ENCODE results near the gene HCFC2.
"Not testable (repeated sequence)": the region's sequence is repeated elsewhere in the genome, so short reads cannot be mapped to it uniquely, and the experiment has no call there.

The HCFC2 gene

DNA sequence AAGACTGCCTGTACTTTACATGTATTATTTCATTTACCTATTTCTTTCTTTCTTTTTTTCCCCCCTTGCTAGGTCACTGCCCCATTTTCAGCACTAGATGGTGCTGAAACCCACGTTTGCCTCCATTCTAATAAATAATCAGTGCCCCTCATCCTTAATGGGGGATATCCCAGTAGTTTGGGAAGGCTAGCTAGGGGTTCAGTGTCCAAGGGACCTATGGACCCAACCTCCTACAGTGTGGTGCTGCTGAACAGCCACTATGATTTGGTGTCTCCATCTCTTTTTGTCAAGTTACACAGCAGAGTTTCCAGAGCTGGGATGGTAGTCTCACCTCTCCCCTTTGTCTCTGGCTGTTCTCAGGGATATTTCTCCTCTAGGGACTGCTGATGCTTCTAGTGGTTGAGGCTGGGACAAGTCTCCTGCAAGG is 6.5 kb upstream of the HCFC2 start:
- no peak for DNase-seq (ENCODE audit: low read depth in 2 of 2)

DNA sequence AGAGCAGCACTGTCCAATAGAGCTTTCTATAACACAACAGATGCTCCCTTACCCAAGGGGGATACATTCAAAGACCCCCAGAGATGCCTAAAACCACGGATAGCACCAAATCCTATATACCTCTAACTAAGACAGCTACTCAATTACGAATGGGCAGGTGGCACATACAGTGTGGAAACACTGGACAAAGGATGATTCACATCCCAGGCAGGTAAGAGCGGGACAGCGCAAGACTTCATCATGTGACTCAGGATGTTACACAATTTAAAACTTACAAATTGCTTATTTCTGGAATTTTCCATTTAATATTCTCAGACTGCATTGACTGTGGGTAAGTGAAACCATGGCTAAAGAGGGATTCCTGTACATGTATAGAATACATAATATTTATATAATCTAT is 5.5 kb upstream of the HCFC2 start:
- DNase-seq (ENCODE audit: low read depth in 2 of 2), result no peak

GRCh38 chr12:104059963-104060362 is 4.4 kb upstream of the HCFC2 start:
- DNase-seq (ENCODE audit: low read depth in 2 of 2), result no peak

GRCh38 chr12:104060791-104061190 is 3.5 kb upstream of the HCFC2 start:
- no peak for DNase-seq (ENCODE audit: low read depth in 2 of 2)

- DNase-seq (ENCODE audit: low read depth in 2 of 2), result no peak
These were observed 660 bp upstream of the HCFC2 start for GRCh38 chr12:104063712-104064030.

- DNase-seq (ENCODE audit: low read depth in 2 of 2), result no peak
These were observed 604 bp downstream of the HCFC2 start for GRCh38 chr12:104064842-104065427.

DNA sequence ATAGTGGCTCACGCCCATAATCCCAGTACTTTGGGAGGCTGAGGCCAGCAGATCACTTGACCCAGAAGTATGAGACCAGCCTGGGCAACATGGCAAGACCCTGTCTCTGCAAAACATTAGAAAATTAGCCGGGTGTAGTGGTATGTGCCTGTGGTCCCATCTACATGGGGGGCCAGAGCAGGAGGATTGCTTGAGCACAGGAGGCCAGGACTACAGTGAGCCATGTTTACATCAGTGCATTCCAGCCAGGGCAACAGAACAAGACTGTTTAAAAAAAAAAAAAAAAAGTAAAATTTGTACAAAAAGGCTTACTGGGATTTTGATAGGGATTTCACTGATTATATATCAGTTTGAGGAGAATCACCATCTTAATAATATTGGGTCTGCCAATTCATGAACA is 7.8 kb downstream of the HCFC2 start:
- DNase-seq (ENCODE audit: low read depth in 2 of 2), result no peak

DNA sequence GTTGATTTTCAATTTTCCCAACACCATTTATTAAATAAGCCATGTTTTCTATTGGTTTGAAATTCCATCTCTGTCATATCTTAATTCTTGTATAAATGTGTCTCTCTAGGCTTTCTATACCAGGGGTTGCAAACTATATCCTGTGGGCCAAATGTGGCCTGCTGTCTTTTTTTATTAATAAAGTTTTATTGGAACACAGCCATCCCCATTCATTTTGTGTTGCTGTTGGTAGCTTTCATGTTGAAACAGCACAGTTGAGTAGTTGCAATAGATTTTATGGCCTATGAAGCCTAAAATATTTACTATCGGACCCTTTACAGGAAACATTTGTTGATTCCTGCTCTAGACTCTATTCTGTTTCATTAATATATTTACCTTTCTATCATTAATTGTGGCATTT is 9.4 kb downstream of the HCFC2 start:
- DNase-seq (ENCODE audit: low read depth in 2 of 2), result no peak

DNA sequence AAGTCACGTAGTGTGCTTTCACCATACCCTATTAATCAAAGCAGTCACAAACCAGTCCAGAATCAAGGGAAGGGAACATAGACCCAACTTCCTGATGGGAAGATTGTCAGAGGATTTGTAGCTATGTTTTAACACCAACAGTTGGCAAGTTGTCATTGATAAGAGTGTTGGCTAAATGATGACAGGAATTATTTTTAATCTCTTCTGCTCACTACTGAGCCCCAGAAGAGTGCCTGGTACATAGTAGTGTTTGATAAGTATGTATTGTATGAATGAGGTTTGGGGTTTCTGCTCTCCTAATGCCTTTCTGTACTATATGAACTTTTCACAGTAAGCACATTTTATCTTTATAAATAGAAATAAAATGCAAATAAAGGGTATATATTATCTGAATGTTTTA is 14.7 kb downstream of the HCFC2 start:
- DNase-seq (ENCODE audit: low read depth in 2 of 2), result no peak

DNA sequence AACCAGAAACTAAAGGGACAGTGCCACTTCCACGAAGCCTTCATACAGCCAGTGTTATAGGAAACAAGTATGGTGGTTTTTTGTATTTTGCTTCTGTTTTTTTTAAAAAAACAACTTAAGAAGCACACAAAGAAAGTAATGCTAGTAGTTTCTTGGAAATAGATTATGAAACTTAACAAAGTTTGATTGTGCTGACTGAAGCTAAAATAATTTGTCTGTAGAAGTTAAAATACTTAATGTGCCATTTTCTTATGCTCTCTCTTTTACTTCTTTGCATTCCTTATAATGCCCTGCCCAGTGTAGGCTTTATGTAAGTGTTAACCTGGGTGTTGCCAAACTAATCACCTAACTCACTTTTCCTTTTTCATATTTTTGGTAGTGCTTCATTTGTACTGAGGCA is 16.4 kb downstream of the HCFC2 start:
- no peak for DNase-seq (ENCODE audit: low read depth in 2 of 2)

- DNase-seq (ENCODE audit: low read depth in 2 of 2), result no peak
These were observed 19.6 kb downstream of the HCFC2 start for GRCh38 chr12:104083769-104084475.

DNA sequence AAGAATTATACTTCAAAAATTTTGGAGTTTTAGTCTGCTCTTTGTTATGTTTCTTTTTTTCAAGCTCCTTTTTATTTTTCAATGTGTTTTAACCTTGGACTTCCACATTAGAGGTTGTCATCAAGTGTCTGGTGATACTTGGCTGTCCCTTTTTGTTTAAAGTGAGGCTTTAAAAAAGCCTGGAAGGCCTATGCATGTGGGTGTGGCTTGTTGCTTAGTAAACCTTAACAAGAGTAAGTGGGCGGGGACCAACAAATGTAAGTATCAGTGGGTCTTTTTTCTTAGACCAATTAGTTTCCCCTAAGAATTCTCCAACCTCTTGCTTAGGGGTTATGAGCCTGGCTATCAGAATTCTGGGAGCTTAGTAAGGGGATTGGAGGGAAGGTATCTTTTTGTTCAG is 26.4 kb downstream of the HCFC2 start:
- DNase-seq (ENCODE audit: low read depth in 2 of 2), result no peak

- DNase-seq (ENCODE audit: low read depth in 2 of 2), result no peak
These were observed 26.8 kb downstream of the HCFC2 start for GRCh38 chr12:104091136-104091535.

- DNase-seq (ENCODE audit: low read depth in 2 of 2), result no peak
These were observed 30.0 kb downstream of the HCFC2 start for GRCh38 chr12:104094284-104094683.

GRCh38 chr12:104095289-104095688 is 31.0 kb downstream of the HCFC2 start:
- DNase-seq (ENCODE audit: low read depth in 2 of 2), result no peak

- DNase-seq (ENCODE audit: low read depth in 2 of 2), result no peak
These were observed 33.6 kb downstream of the HCFC2 start for GRCh38 chr12:104097954-104098353.

GRCh38 chr12:104105461-104105860 is 41.1 kb downstream of the HCFC2 start:
- DNase-seq (ENCODE audit: low read depth in 2 of 2), result no peak

GRCh38 chr12:104106965-104107364 is 42.6 kb downstream of the HCFC2 start:
- DNase-seq (ENCODE audit: low read depth in 2 of 2), result no peak

- peak; percentile 65 to 74 for DNase-seq (ENCODE audit: low read depth in 2 of 2)
These were observed 44.6 kb downstream of the HCFC2 start for GRCh38 chr12:104108755-104109445.

GRCh38 chr12:104109446-104110271 is 45.3 kb downstream of the HCFC2 start:
- no peak for DNase-seq (ENCODE audit: low read depth in 2 of 2)

DNA sequence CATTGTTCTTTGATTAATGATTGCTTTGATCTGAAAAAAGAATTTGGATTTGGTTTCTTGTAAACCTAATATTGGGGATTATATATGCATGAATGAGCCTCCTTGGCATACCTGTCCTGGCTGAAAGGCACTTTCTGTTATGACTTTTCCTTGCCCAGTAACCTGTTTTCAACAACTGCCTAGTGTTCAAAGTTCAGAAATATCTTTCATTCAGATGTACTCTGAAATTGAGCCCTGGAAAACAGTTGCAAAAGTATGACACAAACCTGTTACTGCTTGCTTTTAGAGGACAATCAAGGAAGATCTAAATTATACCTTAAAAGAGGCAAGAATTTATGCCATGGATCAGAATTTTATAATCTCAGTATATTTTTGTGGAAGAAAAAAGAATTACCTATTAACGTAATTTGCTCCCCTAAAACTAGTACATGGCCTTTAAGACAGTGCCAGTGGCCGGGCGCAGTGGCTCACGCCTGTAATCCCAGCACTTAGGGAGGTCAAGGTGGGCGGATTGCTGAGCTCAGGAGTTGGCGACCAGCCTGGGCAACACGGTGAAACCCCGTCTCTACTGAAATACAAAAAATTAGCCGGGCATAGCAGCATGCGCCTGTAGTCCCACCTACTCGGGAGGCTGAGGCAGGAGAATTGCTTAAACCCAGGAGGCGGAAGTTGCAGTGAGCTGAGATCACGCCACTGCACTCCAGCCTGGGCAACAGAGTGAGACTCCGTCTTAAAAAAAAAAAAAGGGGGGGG is 50.7 kb downstream of the HCFC2 start:
- not testable (repeated sequence) for DNase-seq (ENCODE audit: low read depth in 2 of 2)

DNA sequence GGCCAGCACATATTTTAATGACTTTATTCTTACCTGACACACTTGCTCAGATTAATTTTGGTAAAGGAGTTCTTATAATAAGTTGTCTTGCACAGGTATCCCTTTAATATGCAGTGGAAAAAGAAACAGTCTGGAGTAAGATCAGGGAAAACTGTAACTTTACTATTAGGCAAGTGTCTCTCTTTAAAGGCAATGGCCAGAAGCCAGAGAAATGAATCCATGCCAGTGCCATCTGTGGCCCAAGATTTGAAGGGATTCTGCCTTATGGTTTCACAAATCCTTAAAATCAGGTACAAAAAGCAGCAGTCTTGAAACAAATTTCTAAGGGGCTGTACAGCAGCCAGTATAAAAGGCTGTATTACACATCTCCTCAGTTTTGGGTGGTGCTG is 51.2 kb downstream of the HCFC2 start:
- no peak for DNase-seq (ENCODE audit: low read depth in 2 of 2)
